ENCODE results near the gene COL20A1. TPM values are rescaled to one million over a fixed set of nuclear protein-coding genes. Genes with fewer than 3 reads are reported as not detected.
"Not testable (repeated sequence)": the region's sequence is repeated elsewhere in the genome, so short reads cannot be mapped to it uniquely, and the experiment has no call there.

Gene COL20A1
- total RNA-seq, result not detected

DNA sequence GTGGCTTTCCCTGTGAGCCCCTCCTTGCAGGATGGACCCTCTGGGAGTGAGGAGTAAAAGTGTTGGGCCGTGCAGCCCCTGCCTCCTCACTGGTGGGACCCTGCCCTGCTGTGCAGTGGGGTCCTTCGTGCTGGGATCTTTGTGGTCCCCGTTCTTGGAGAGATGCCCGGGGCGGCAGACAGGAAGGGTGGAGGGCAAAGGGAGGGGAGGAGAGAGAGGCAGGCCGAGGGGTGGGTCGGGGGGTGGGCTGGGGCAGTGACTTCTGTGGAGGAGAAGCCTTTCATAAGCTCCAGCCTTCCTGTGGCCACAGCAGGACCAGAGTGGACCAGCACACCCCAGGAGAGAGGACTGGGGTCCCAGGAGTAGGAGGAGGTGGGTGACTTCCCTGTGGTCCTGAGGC, at the start of gene COL20A1:
Gene COL20A1, plus strand, starts transcription at position 283 of the 400 bp plus-strand sequence. CDS start 1,922 bp downstream, outside the sequence.
- no peak for DNase-seq (ENCODE audit: low spot score)

DNA sequence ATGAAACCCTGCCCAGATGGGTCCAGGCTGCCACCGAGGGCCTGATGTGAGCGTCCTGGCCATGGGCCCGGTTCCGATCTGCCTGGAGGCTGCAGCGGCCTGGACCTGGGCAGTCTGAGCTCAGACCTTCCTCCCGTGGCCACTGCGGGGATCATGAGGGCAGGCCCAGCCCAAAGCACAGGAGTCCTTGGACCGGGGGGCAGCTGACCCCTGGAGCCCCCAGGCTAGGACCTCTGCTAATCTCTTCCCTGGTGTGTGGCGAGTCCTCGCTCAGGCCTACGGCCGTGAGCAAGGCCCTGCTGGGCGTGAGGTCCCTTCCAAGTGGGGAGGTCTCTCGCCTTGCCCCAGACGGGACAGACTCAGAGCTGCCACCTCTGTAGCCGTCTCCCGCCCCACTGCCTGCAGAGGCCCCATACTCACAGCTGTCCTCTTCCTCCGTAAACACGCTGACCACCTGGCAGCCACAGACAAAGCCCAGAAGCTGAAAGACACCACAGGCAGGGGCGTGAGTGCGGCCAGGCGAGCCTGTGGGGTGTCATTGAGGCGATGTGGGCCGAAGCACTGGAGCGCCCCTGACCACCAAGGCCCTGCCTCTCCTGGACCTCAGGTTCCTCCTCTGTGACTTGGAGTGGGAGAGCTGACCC, 49.3 kb upstream of the COL20A1 start:
- no peak for DNase-seq (ENCODE audit: low spot score)

DNA sequence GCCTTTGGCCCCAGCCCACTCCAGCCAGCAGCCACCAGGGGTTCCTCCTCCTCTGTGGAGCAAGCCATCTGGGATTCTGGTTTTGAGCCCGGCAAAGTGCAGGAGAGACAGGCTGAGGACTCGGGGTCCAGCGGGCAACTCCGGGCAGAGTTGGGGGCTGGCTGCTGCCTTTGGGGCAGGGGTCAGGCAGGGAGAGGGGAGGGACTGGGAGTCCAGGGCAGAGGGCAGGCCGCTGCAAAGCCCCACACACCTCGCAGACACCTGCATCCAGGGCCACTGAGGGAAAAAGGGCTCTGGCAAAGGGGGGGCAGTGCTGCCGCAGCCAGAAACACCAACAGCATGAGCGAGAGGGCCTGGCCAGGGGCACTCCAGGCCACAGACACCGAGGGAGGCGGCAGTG, 48.5 kb upstream of the COL20A1 start:
- DNase-seq (ENCODE audit: low spot score), result no peak

DNA sequence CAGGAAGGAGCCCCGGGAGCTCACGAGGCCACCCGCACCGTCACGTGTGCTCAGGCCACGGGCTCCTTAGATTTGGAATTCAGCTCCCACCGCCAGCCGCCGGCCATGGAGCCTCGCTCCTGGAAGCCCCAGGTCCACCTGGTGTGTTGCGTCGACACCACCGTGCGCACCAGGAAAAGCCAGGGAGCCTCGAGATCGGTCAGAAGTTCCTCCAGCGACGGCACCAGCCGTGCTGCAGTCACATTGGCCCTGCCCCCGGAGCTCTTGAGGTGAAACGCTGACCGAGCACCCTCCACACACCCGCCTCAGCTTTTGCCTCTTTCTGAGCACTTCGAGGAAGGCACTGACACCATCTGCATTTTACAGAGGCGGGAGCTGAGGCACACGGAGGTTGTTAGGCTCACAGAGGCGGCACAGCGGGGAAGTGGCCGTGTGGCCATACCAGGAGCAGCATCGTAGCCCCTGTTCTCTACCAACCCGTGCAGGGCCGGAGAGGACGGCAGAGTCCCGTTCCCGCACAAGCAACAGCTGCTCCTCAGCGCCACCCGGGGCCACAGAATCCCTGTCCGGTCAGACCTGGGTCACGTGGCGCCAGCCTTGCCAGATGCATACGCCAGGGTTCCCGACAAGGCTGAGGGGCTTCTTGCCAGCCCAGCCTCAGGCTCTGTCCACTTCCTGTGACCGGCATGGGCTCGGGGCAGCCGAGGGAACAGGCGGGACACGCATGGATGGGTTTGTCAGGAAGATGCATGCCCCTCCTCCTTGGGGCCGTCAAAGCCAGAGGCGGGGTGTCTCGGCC, 46.3 kb upstream of the COL20A1 start:
- no peak for DNase-seq (ENCODE audit: low spot score)

DNA sequence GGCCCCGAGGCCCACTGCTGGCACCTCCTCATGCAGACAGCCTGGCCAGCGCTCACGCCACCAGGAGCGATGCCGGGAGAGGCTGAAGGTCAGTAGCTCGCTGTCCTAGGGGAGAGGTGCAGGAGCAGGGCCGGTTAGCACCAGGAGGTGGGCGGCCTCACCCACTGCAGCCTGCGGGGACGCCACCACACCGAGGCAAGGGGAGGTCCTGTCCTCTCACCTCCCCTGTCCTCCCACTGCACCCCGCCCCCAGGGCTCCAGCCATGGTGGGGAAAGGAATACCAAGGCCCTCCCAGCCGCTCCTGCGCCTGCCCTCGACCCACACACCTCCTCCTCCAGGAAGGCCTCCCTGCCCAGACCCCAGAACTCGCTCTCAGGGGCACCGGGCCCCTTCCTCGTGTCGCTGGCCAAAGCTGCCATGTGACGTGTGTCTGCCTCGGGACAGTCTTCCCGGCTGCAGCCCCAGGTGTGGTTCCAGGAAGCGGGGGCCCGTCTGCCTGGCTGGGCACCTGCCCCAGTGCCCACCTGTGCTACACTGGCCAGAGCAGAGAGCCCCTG, 45.2 kb upstream of the COL20A1 start:
- no peak for DNase-seq (ENCODE audit: low spot score)

DNA sequence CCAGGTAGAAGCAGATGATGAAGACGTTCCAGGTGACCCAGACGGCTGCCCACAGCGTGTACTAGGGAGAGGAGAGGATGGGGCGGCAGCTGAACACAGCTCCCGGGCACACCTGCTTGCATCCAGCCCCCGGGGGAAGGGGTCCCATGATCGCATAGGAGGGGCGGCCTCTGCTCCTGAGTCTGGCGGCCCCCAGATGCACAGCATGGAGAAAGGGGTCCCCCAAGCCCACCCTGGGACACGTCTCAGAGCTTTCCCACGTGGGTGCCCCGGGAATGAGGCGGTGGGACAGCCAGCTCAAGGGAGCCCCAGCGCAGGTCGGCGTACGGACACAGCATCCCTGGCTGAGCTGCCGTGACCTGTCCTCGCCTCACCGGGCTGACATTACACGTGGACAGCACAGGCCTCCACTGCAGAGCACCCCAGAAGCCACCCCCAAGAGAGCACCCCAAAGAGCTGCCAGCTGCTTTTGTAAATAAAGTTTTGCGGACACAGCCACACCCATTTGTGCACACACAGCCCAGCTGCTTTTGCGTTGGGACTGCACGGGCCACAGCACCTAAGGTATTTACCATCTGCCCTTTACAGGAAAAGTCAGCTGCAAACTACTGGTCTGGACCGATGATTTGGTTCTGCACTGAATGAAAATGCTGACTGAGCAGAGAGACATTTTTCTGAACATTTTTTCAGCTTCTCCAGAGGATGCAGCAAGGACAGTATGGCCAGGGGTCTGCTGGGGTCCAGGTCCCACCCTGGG, 44.0 kb upstream of the COL20A1 start:
- DNase-seq (ENCODE audit: low spot score), result no peak

DNA sequence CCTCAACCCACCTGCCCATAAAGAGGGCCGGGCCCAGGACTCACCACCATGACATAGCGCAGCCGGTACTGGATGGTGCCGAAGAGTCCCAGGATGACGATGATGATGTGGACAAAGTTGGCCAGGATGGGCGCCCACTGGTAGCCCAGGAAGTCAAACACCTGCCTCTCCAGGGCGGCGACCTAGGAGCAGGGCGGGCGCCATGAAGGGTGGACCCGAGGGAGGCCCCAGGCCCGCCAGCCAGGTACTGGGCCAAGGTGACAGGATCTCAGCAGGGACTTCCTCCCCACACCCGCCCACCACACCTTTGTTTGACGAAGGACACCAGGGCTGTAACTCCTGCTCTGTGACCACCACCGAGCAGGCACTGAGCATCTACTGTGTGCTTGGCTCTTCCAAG, 43.1 kb upstream of the COL20A1 start:
- DNase-seq (ENCODE audit: low spot score), result no peak

DNA sequence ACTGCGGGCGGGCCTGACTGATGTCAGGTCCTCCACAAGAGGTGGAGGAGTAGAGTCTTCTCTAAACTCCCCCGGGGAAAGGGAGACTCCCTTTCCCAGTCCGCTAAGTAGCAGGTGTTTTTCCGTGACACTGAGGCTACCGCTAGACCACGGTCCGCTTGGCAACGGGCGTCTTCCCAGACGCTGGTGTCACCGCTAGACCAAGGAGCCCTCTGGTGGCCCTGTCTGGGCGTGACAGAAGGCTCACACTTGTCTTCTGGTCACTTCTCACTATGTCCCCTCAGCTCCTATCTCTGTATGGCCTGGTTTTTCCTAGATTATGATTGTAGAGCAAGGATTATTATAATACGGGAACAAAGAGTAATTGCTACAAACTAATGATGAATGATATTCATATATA, 41.6 kb upstream of the COL20A1 start:
- DNase-seq (ENCODE audit: low spot score), result not testable (repeated sequence)

DNA sequence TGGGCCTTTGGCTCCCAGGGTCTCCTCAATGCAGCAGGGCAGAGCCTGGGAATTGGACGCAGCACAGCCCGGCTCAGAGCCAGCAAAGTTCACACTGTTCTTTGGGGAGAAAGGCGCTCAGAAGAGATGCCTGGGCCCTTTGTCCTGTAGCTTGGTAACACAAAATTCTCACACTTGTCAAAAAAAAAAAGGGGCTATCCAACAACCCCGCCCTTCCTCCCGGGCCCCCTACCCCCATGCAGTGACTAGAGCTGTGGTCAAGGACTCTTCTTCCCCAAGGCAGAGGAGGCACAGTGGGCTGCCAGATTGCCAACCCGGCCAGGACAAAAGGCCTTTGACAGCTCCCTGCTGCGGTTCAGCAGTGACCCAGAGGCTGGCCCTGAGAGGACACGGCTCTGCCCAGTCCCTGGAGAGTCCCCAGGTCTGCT, 40.7 kb upstream of the COL20A1 start:
- no peak for DNase-seq (ENCODE audit: low spot score)

DNA sequence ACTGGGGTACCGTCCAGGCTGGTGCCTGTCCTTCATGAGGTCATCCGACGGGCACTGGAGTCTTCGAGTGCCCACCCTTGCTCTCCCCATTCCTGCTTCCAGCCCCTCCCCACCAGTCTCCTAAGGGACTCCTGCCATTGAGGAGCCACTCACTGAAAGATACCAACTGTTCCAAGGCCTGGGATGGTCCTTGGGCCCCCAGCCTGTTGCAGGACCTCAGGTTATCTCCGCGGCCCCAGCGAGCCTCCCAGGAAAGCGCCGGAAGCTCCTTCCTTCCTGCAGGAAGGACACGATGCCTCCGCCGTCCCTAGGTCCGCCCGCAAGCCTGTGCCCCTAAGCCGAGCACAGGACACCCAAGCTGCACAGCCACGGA, 39.9 kb upstream of the COL20A1 start:
- DNase-seq (ENCODE audit: low spot score), result no peak

DNA sequence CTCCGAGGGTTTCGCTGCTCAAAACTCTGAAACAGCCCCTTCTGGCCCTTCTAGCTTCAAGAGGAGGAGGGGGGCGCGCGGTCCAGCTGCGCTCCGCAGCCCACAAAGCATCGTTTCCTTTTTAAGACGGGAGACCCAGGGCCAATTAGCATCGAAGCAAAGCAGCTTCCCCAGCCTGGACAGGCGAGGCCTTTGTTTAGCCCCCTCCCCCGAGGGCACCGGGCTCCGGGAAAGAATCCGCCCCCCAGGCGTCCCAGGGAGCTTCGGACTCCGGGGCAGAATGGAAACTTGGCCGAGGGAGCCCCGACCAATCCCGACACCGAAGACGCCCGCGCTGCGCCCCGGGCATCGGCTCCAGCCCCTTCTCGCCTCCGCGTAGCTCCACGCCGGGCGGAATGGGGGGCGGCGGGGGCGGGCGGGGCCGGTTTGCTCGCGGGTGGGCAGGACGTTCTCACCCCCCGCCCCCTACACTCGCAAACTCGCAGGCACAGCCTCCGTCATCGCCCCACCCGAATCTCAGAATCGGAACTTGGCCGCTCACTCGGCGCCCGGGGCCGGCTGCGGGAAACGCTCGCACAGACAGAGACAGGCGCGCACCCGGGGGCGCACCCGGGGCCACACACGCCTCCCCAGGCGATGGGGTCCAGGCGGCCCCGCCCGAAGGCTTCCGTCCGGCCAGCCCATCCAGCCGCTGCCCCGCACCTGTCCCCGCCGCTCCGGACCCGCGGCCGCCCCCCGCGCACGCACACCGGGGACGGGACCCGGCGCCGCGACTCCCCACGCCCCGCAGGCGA, 39.4 kb upstream of the COL20A1 start:
- no peak for DNase-seq (ENCODE audit: low spot score)

DNA sequence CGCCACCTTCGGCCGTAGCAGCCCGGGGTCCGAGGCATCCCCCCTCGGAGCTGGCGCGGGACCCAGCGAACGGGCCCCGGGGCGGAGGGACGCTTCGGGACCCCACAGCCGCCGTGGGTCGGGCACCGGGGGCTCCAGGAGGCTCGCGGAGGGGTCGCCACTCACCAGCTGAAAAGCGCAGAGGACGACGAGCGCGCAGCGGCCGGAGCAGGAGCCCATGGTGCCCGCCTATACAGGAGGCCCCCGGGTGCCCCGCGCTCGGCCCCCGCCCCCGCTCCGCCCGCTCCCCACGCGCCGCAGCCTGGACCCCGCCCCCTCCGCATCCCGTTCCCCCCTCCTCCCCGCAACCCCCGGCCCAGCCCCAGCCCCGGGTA, 38.8 kb upstream of the COL20A1 start, which contains the start of gene NKAIN4:
Gene NKAIN4, minus strand, starts transcription at position 232 of the 374 bp plus-strand sequence. Its CDS starts 13 bp downstream, at position 219.
- DNase-seq (ENCODE audit: low spot score), result no peak

DNA sequence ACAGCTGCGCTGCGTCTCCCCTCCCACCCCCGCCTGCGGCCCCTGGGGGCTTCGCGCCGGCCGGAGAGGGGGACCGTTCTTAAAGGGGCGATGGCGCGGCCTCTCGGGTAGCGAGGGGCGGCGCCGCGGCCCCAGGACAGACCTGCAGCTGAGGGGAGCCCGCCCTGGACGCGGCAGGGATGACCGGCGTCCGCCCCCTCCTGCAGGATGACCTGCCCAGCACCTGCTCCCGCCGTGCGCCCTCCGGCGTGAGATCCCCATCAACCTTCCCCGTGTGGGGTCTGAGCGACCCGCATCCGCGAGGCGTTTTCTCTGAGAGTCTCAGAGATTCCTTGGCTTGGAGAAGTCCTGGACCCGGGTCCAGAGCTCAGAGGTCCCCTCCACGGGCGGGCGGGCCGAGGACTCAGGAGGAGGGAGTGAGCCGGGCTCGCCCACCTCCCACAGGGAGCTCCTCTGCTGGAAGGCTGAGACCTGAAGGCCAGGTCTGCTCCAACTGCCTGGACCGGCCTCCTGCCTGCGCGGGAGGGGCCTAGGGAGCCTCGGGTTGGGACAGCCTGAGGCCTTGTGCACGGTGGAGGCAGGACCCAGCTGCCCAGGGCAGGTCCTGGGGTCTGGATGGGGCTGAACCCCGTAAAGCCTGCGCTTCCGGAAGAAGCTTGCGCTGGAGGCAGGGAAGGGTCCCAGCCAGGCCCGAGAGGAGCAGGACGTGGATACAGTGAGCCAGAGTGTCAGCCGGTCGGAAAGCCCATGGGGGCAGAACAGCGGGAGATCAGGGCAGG, 38.2 kb upstream of the COL20A1 start:
- no peak for DNase-seq (ENCODE audit: low spot score)

DNA sequence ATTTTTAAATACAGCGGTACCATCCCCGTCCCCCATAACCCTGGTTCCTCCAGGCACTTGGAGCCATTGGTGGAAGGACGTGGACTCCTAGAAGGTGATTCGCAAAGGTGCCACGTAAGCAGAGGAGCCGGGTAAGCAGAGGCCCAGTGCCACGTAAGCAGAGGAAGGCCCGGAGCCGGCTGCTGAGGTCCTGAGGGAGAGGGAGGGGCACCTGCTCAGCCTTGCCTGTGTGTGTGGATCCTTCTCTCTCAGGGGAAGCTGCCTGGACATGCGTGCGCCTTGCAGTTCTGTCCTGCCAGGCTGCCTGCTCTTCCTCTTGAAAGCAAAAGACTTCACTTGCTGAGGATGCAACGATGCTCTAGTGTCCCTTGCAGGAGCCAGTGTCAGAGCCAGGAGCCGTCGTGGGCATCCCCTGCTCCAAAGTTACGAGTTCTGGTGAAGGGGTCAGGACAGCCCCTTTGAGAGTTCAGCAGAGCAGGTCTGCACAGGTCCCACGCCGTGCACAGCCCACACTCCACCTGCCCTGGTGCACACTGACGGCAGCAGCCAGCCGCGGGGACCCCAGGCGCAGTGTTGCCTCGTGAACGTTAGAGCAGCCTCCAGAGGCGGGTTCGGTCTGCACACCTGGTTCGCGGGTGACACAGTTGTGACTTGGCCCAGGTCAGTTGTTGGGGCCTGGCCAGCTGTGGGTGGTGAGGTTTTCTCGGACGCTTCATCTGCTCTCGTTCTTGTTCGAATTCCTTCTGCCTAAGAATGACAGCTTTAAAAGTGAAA, 36.9 kb upstream of the COL20A1 start:
- peak; percentile 54 for DNase-seq (ENCODE audit: low spot score)

DNA sequence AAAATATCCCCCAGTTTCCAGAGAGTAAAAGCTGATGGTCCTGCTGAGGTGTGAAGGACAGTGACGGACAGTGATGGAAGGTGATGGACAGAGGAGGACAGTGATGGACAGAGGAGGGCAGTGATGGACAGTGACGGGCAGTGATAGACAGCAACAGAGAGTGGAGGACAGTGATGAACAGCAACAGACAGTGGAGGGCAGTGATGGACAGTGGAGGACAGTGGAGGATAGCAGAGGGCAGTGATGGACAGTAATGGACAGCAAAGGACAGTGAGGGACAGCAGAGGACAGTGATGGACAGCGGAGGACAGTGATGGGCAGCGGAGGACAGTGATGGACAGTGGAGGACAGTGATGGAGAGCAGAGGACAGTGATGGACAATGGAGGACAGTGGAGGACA, 36.0 kb upstream of the COL20A1 start:
- DNase-seq (ENCODE audit: low spot score), result no peak

DNA sequence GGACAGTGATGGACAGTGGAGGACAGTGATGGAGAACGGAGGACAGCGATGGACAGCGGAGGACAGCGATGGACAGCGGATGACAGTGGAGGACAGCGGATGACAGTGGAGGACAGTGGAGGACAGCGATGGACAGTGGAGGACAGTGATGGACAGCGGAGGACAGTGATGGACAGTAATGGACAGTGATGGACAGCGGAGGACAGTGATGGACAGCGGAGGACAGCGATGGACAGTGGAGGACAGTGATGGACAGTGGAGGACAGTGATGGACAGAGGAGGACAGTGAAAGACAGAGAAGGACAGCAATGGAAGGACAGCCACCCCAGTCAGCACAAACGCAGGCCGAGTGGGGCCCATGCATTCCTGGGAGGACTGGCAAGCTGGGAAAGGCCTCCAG, 35.4 kb upstream of the COL20A1 start:
- DNase-seq (ENCODE audit: low spot score), result no peak

DNA sequence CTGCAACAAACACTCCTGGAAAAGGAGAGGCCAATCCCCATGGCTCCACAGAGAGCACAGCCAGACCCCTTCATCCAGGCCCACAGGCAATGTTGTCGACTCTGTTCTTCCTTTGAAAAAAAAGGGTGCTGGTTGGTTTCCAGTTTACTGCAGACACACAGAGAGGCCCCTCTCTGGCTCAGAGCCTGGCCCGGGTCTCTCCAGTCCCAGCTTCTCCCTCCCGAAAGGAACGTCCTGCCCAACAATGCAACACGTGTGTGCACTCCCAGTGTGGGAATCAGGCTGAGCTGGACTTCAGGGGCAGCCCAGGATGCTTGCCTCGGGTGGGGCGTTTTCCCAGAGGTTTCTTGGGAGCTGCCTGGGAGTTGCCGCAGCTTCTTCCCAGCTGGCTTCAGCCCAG, 34.2 kb upstream of the COL20A1 start:
- DNase-seq (ENCODE audit: low spot score), result no peak

DNA sequence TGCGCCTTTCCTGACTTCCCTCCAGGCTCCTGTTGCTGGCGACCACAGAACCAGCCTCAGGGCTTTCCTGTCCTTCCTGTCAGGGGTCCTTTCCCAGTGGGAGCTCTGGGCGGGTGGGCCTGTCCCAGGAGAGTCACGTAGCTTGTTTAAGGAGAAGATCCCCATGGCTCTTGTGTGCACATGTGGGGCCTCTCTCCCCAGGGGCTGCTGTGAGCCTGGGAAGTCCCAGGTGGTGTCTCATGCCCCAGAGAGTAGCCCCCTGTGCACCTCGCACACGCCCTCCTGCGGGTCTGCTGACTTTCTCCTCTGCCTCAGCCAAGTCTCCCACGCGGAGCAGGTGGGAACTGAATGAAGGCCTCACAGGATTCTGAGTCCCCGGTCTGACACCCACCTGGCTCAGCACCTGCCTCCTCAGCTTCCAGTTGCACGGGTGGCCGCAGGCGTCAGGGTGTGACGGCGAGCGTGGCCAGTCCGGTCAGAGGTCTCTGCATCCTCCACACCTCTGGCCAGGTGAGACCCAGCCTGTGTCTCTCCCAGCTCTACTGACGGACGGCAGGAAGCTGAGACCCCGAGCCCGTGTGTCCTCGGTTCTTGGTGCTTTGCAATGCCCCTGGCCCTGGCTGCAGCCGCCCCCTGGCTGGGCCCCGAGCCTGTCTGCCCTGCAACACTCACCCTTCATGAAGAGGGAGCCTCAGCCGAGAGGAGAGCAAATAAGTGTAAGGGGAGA, 33.1 kb upstream of the COL20A1 start:
- no peak for DNase-seq (ENCODE audit: low spot score)

DNA sequence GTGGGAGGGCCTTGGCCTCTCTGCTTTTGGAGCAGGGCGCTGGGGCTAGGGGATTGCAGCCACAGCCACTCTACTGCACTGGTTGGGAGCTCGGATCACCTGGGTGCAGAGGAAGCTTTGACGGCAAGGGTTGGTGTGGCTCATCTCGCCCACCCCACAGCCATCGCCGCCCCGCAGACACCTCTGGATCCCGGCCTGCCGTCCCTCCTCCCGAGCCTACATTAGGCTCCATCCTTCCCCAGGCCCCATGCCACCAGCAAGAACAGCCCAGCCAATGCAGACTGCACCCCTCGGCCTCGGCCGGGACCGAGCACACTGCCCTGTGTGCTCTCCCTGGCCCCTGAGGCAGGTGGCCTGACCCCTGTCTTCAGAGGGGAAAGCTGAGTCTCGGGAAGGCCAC, 32.5 kb upstream of the COL20A1 start:
- DNase-seq (ENCODE audit: low spot score), result no peak

Measured in ureter (tissue), 1 donor.